NCI-H69 (cell line): ENCODE data around the gene HK3.

Experiments used
- DNase-seq: peaks from one replicate; lab custom pipeline; 2025; lab: John Stamatoyannopoulos, UW

HK3 gene

GRCh38 chr5:176899296-176899891 is at the start of gene HK3:
Gene HK3 (minus strand): TSS chr5:176899346. CDS start chr5:176896159, 3,187 bp downstream.
- no peak for DNase-seq

GRCh38 chr5:176948458-176948857 is 49.3 kb upstream of the HK3 start:
- DNase-seq: peak; percentile 62

- DNase-seq: no peak
Measured at GRCh38 chr5:176947847-176948246, 48.7 kb upstream of the HK3 start.

GRCh38 chr5:176944268-176944667 is 45.1 kb upstream of the HK3 start:
- no peak for DNase-seq

- no peak for DNase-seq
Measured at GRCh38 chr5:176943816-176944215, 44.7 kb upstream of the HK3 start.

- no peak for DNase-seq
Measured at GRCh38 chr5:176941951-176942350, 42.8 kb upstream of the HK3 start.

- no peak for DNase-seq
Measured at GRCh38 chr5:176938472-176938871, 39.3 kb upstream of the HK3 start.

- no peak for DNase-seq
Measured at GRCh38 chr5:176935017-176935416, 35.9 kb upstream of the HK3 start.

- DNase-seq: no peak
Measured at GRCh38 chr5:176934309-176934930, 35.3 kb upstream of the HK3 start.

- DNase-seq: no peak
Measured at GRCh38 chr5:176929654-176930053, 30.5 kb upstream of the HK3 start.

- no peak for DNase-seq
Measured at GRCh38 chr5:176927562-176927961, 28.4 kb upstream of the HK3 start.

- no peak for DNase-seq
Measured at GRCh38 chr5:176922817-176923216, 23.7 kb upstream of the HK3 start.

- DNase-seq: no peak
Measured at GRCh38 chr5:176921714-176922113, 22.6 kb upstream of the HK3 start.

GRCh38 chr5:176918613-176919012 is 19.5 kb upstream of the HK3 start:
- no peak for DNase-seq

GRCh38 chr5:176916337-176916736 is 17.2 kb upstream of the HK3 start:
- DNase-seq: peak; percentile 57

- no peak for DNase-seq
Measured at GRCh38 chr5:176915906-176916305, 16.8 kb upstream of the HK3 start.

GRCh38 chr5:176912115-176912514 is 13.0 kb upstream of the HK3 start:
- DNase-seq: no peak

- no peak for DNase-seq
Measured at GRCh38 chr5:176908675-176909368, 9.7 kb upstream of the HK3 start.

GRCh38 chr5:176906796-176907195 is 7.7 kb upstream of the HK3 start:
- no peak for DNase-seq

GRCh38 chr5:176906126-176906525 is 7.0 kb upstream of the HK3 start:
- DNase-seq: peak; percentile 45

- DNase-seq: no peak
Measured at GRCh38 chr5:176904276-176904675, 5.1 kb upstream of the HK3 start.

- DNase-seq: no peak
Measured at GRCh38 chr5:176902911-176903664, 3.9 kb upstream of the HK3 start.
